ENCODE results near the gene HADHA. TPM values are rescaled to one million over a fixed set of nuclear protein-coding genes. Genes with fewer than 3 reads are reported as not detected.
"Not testable (repeated sequence)": the region's sequence is repeated elsewhere in the genome, so short reads cannot be mapped to it uniquely, and the experiment has no call there.

HADHA gene
- total RNA-seq, 1 donor from 2014 or later: 162 TPM

- Mint-ChIP-seq H3K36me3 (ENCODE audit: low read depth, unreplicated experiment) (peaks cover 6% of the 10 kb centered on the region), H3K27me3 (ENCODE audit: unreplicated experiment) (no peaks in the 10 kb centered on the region), H3K27ac (ENCODE audit: unreplicated experiment) (peak overlapping the region; percentile 72), H3K4me3 (ENCODE audit: unreplicated experiment) (no peak overlapping the region), H3K9me3 (ENCODE audit: unreplicated experiment) (no peaks in the 10 kb centered on the region), H3K4me1 (ENCODE audit: unreplicated experiment) (peaks cover 8% of the 10 kb centered on the region)
- no peak for DNase-seq (ENCODE audit: low spot score)
- no peak for TF ChIP-seq CTCF (IDR thresholded peaks at IDR 0.05; ENCODE audit: unreplicated experiment)
Measured at GRCh38 chr2:26273501-26273900, 29.1 kb upstream of the HADHA start.

- TF ChIP-seq CTCF (IDR thresholded peaks at IDR 0.05; ENCODE audit: unreplicated experiment): no peak
- H3K27ac Mint-ChIP-seq (ENCODE audit: unreplicated experiment): no peak overlapping the region
- no peaks in the 10 kb centered on the region for H3K27me3 Mint-ChIP-seq (ENCODE audit: unreplicated experiment)
- peaks cover 4% of the 10 kb centered on the region for H3K36me3 Mint-ChIP-seq (ENCODE audit: low read depth, unreplicated experiment)
- H3K9me3 Mint-ChIP-seq (ENCODE audit: unreplicated experiment): no peaks in the 10 kb centered on the region
- DNase-seq (ENCODE audit: low spot score): no peak
- no peak overlapping the region for H3K4me3 Mint-ChIP-seq (ENCODE audit: unreplicated experiment)
- peaks cover 8% of the 10 kb centered on the region for H3K4me1 Mint-ChIP-seq (ENCODE audit: unreplicated experiment)
Measured at GRCh38 chr2:26270373-26270772, 25.9 kb upstream of the HADHA start.

GRCh38 chr2:26269571-26270158 lies 25.2 kb upstream of the HADHA start:
- Mint-ChIP-seq H3K27ac (ENCODE audit: unreplicated experiment) (no peak overlapping the region), H3K4me3 (ENCODE audit: unreplicated experiment) (no peak overlapping the region), H3K9me3 (ENCODE audit: unreplicated experiment) (no peaks in the 10 kb centered on the region), H3K27me3 (ENCODE audit: unreplicated experiment) (no peaks in the 10 kb centered on the region), H3K4me1 (ENCODE audit: unreplicated experiment) (peaks cover 8% of the 10 kb centered on the region), H3K36me3 (ENCODE audit: low read depth, unreplicated experiment) (peaks cover 4% of the 10 kb centered on the region)
- no peak for DNase-seq (ENCODE audit: low spot score)
- TF ChIP-seq CTCF (IDR thresholded peaks at IDR 0.05; ENCODE audit: unreplicated experiment): no peak

GRCh38 chr2:26268670-26269385 lies 24.4 kb upstream of the HADHA start:
- H3K27ac Mint-ChIP-seq (ENCODE audit: unreplicated experiment); H3K27me3 Mint-ChIP-seq (ENCODE audit: unreplicated experiment); H3K4me3 Mint-ChIP-seq (ENCODE audit: unreplicated experiment); DNase-seq (ENCODE audit: low spot score); H3K36me3 Mint-ChIP-seq (ENCODE audit: low read depth, unreplicated experiment); H3K9me3 Mint-ChIP-seq (ENCODE audit: unreplicated experiment); H3K4me1 Mint-ChIP-seq (ENCODE audit: unreplicated experiment): not testable (repeated sequence)

- Mint-ChIP-seq H3K27ac (ENCODE audit: unreplicated experiment) (no peak overlapping the region), H3K27me3 (ENCODE audit: unreplicated experiment) (no peaks in the 10 kb centered on the region), H3K9me3 (ENCODE audit: unreplicated experiment) (no peaks in the 10 kb centered on the region), H3K4me1 (ENCODE audit: unreplicated experiment) (peaks cover under 1% of the 10 kb centered on the region), H3K36me3 (ENCODE audit: low read depth, unreplicated experiment) (peaks cover 4% of the 10 kb centered on the region), H3K4me3 (ENCODE audit: unreplicated experiment) (no peak overlapping the region)
- no peak for DNase-seq (ENCODE audit: low spot score)
- TF ChIP-seq CTCF (IDR thresholded peaks at IDR 0.05; ENCODE audit: unreplicated experiment): no peak
Measured at GRCh38 chr2:26268213-26268612, 23.8 kb upstream of the HADHA start.

- H3K36me3 Mint-ChIP-seq (ENCODE audit: low read depth, unreplicated experiment): peaks cover 23% of the 10 kb centered on the region
- H3K4me3 Mint-ChIP-seq (ENCODE audit: unreplicated experiment); H3K27ac Mint-ChIP-seq (ENCODE audit: unreplicated experiment); H3K9me3 Mint-ChIP-seq (ENCODE audit: unreplicated experiment); H3K4me1 Mint-ChIP-seq (ENCODE audit: unreplicated experiment); DNase-seq (ENCODE audit: low spot score); H3K27me3 Mint-ChIP-seq (ENCODE audit: unreplicated experiment): not testable (repeated sequence)
Measured at GRCh38 chr2:26258836-26259235, 14.4 kb upstream of the HADHA start.

All from endothelial cell (in vitro differentiated cells).